H9 (cell line): ENCODE data around the gene MKRN2OS. TPM values are rescaled to one million over a fixed set of nuclear protein-coding genes. Genes with fewer than 3 reads are reported as not detected.

ENCODE experiments used
- DNase-seq: peaks from one replicate; pipeline ENCODE4 v3.0.0-alpha.2; 2017
- H2AFZ ChIP-seq: one replicate; pipeline ENCODE4 v1.6.1; 2013; ENCODE audit warnings: mild to moderate bottlenecking, low read length, control low read depth, moderate library complexity
- H2AK5ac ChIP-seq: 2 replicates; pipeline ENCODE4 v1.6.1; 2013; ENCODE audit warnings: low read length, control low read depth, mixed read lengths; ENCODE audit not compliant: insufficient read length
- H2BK120ac ChIP-seq: one replicate; pipeline ENCODE4 v1.6.1; 2013; ENCODE audit warnings: low read depth, mild to moderate bottlenecking, low read length, control low read depth, inconsistent platforms; ENCODE audit not compliant: poor library complexity, severe bottlenecking
- H2BK12ac ChIP-seq: 2 replicates; pipeline ENCODE4 v1.6.1; 2013; ENCODE audit warnings: low read length, control low read depth, mixed read lengths, low read depth; ENCODE audit not compliant: insufficient read length
- H2BK15ac ChIP-seq: 2 replicates; pipeline ENCODE4 v1.6.1; 2013; ENCODE audit warnings: low read depth, low read length, control low read depth
- H2BK20ac ChIP-seq: one replicate; pipeline ENCODE4 v1.6.1; 2013; ENCODE audit warnings: low read depth, mild to moderate bottlenecking, low read length, control low read depth, inconsistent platforms; ENCODE audit not compliant: poor library complexity, severe bottlenecking
- H2BK5ac ChIP-seq: 2 replicates; pipeline ENCODE4 v1.6.1; 2013; ENCODE audit warnings: low read length, control low read depth, mixed read lengths; ENCODE audit not compliant: insufficient read length
- H3K14ac ChIP-seq: 2 replicates; pipeline ENCODE4 v1.6.1; 2013; ENCODE audit warnings: low read length, control low read depth; ENCODE audit not compliant: insufficient read depth
- H3K18ac ChIP-seq: 2 replicates; pipeline ENCODE4 v1.6.1; 2013; ENCODE audit warnings: low read depth, mild to moderate bottlenecking, mixed read lengths, low read length, control low read depth; ENCODE audit not compliant: insufficient read length
- H3K23ac ChIP-seq: 2 replicates; pipeline ENCODE4 v1.6.1; 2013; ENCODE audit warnings: low read length, control low read depth, mixed read lengths, low read depth; ENCODE audit not compliant: insufficient read length
- H3K23me2 ChIP-seq: 2 replicates; pipeline ENCODE4 v1.6.1; 2013; ENCODE audit warnings: low read depth, mild to moderate bottlenecking, mixed read lengths, low read length, control low read depth; ENCODE audit not compliant: insufficient read length, poor library complexity, severe bottlenecking
- H3K27ac ChIP-seq: 2 replicates; pipeline ENCODE4 v1.5.1; 2013; ENCODE audit warnings: low read length, control low read depth, mixed read lengths, low read depth; ENCODE audit not compliant: insufficient read length
- H3K27me3 ChIP-seq: 2 replicates; pipeline ENCODE4 v1.6.1; 2013; ENCODE audit warnings: low read length, control low read depth, inconsistent platforms; ENCODE audit not compliant: insufficient read depth
- H3K4ac ChIP-seq: 2 replicates; pipeline ENCODE4 v1.6.1; 2013; ENCODE audit warnings: low read depth, mild to moderate bottlenecking, control low read depth, inconsistent platforms, low read length, moderate library complexity
- H3K4me1 ChIP-seq: 2 replicates; pipeline ENCODE4 v1.6.1; 2013; ENCODE audit warnings: low read length, control low read depth, inconsistent platforms; ENCODE audit not compliant: insufficient read depth
- H3K4me2 ChIP-seq: 2 replicates; pipeline ENCODE4 v1.6.1; 2013; ENCODE audit warnings: low read length, control low read depth, mixed read lengths; ENCODE audit not compliant: insufficient read length, insufficient read depth
- H3K56ac ChIP-seq: 2 replicates; pipeline ENCODE4 v1.6.1; 2013; ENCODE audit warnings: low read depth, mild to moderate bottlenecking, mixed read lengths, low read length, control low read depth; ENCODE audit not compliant: insufficient read length
- H3K79me1 ChIP-seq: 2 replicates; pipeline ENCODE4 v1.6.1; 2013; ENCODE audit warnings: low read depth, mild to moderate bottlenecking, moderate library complexity, low read length, control low read depth, inconsistent platforms; ENCODE audit not compliant: insufficient read depth, poor library complexity, severe bottlenecking
- H3K79me2 ChIP-seq: 2 replicates; pipeline ENCODE4 v1.6.1; 2013; ENCODE audit warnings: low read length, control low read depth, inconsistent platforms; ENCODE audit not compliant: insufficient read depth
- H3K9ac ChIP-seq: 2 replicates; pipeline ENCODE4 v1.6.1; 2013; ENCODE audit warnings: low read length, control low read depth, mixed read lengths; ENCODE audit not compliant: insufficient read length; ENCODE audit errors: extremely low read depth
- H3K9me3 ChIP-seq: one replicate; pipeline ENCODE4 v1.6.1; 2013; ENCODE audit warnings: low read depth, low read length, inconsistent platforms; ENCODE audit not compliant: control insufficient read depth
- H3T11ph ChIP-seq: one replicate; pipeline ENCODE4 v1.6.1; 2013; ENCODE audit warnings: mild to moderate bottlenecking, low read length, control low read depth, inconsistent platforms
- H4K20me1 ChIP-seq: one replicate; pipeline ENCODE4 v1.6.1; 2013; ENCODE audit not compliant: control insufficient read depth, insufficient read length, insufficient read depth
- H4K5ac ChIP-seq: 2 replicates; pipeline ENCODE4 v1.6.1; 2013; ENCODE audit warnings: low read depth, mild to moderate bottlenecking, mixed read lengths, low read length, control low read depth; ENCODE audit not compliant: insufficient read length
- H4K8ac ChIP-seq: replicated peaks from 2 replicates; pipeline ENCODE4 v1.6.1; 2013; ENCODE audit warnings: low read length, control low read depth, mixed read lengths, low read depth; ENCODE audit not compliant: insufficient read length
- H4K91ac ChIP-seq: 2 replicates; pipeline ENCODE4 v1.6.1; 2013; ENCODE audit warnings: low read depth, mild to moderate bottlenecking, moderate library complexity, mixed read lengths, low read length, control low read depth; ENCODE audit not compliant: insufficient read length
- H3K27ac Mint-ChIP-seq, 3 experiments: 2 replicates in 2 of 3; 3 replicates in 1 of 3; pipeline ENCODE4 v1.8.0; 2020 to 2021; ENCODE audit warnings: mixed read lengths in 3 of 3, mild to moderate bottlenecking in 1 of 3, moderate library complexity in 1 of 3
- H3K27me3 Mint-ChIP-seq: 2 replicates; pipeline ENCODE4 v1.8.0; 2021; ENCODE audit warnings: low read depth, mild to moderate bottlenecking, moderate library complexity, mixed read lengths
- H3K36me3 Mint-ChIP-seq, 3 experiments: 2 replicates in 2 of 3; 3 replicates in 1 of 3; pipeline ENCODE4 v1.8.0; 2020 to 2021; ENCODE audit warnings: low read depth in 3 of 3, mixed read lengths in 3 of 3; ENCODE audit not compliant: insufficient read depth in 1 of 3
- H3K4me1 Mint-ChIP-seq, 2 experiments: 2 replicates each; pipeline ENCODE4 v1.8.0; 2020; ENCODE audit warnings: mixed read lengths in 2 of 2
- H3K4me3 Mint-ChIP-seq, 2 experiments: 2 replicates in 1 of 2; 3 replicates in 1 of 2; pipeline ENCODE4 v1.8.0; 2020 to 2021; ENCODE audit warnings: mild to moderate bottlenecking in 2 of 2, mixed read lengths in 2 of 2, moderate library complexity in 1 of 2
- H3K9me3 Mint-ChIP-seq, 2 experiments: 2 replicates in 1 of 2; 3 replicates in 1 of 2; pipeline ENCODE4 v1.8.0; 2020; ENCODE audit warnings: mild to moderate bottlenecking in 2 of 2, mixed read lengths in 2 of 2, moderate library complexity in 1 of 2
- CTCF ChIP-seq: fragments of 200-600 bp; sonication (generic); conservative IDR thresholded peaks from 3 replicates; pipeline ENCODE4 v1.8.0; 2021; ENCODE audit warnings: antibody characterized with exemption, mild to moderate bottlenecking
- WGBS: extraction: QIAGEN DNeasy Blood & Tissue Kit; methylation state at CpG from one replicate; pipeline ENCODE4 v1.1.7; 2013; ENCODE audit warnings: missing lambda C conversion rate, low lambda C conversion rate, mixed read lengths; ENCODE audit not compliant: insufficient read length; ENCODE audit errors: extremely low coverage; 5-methylcytosine and 5-hydroxymethylcytosine counted together
- total RNA-seq: library from RNA; stranded (reverse); gene quantifications from 2 replicates; pipeline ENCODE4 v1.2.1, GENCODE V29; 2021

Gene MKRN2OS
- total RNA-seq, 1 experiment from 2014 or later, result 0.44 TPM

DNA sequence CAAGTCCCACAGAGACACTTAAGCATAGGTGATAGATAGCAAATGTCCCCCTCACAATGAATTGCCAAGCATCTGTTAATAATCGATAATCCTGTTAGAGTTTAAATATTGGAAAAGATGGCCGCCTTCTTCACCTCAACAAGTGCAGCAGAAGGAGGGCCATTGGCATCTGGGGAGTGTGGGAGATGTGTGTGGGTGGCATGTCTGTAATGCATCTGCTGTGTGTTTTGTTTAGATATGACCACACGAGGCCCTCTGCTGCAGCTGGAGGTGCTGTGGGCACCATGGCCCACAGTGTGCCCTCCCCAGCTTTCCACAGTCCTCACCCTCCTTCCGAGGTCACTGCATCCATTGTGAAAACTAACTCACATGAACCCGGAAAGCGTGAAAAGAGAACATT lies 24.5 kb upstream of the MKRN2OS start:
- no peak overlapping the region for H4K5ac ChIP-seq
- no peak overlapping the region for H3K14ac ChIP-seq
- no peak for TF ChIP-seq CTCF
- peaks cover 6 to 7% of the 10 kb centered on the region in 2 experiments for H3K4me1 Mint-ChIP-seq
- no peak overlapping the region for H3K56ac ChIP-seq
- no peaks in the 10 kb centered on the region for H3K23me2 ChIP-seq
- peak overlapping the region in 1 of 3 experiments; percentile 80; a peak in 1 of 7 replicates for H3K27ac Mint-ChIP-seq
- no peak overlapping the region for H4K91ac ChIP-seq
- no peak overlapping the region for H2BK5ac ChIP-seq
- no peak overlapping the region for H2AK5ac ChIP-seq
- H3K27me3 ChIP-seq, result no peaks in the 10 kb centered on the region
- H3K4me2 ChIP-seq, result no peak overlapping the region
- H3T11ph ChIP-seq, result no peak overlapping the region
- H3K36me3 Mint-ChIP-seq, result peaks cover 39 to 54% (median 52%) of the 10 kb centered on the region in 3 experiments; a peak in 6 of 7 replicates
- no peaks in the 10 kb centered on the region for H4K20me1 ChIP-seq
- H2BK12ac ChIP-seq, result no peak overlapping the region
- H3K79me1 ChIP-seq, result peaks cover 3% of the 10 kb centered on the region
- DNase-seq, result no peak
- H3K4me3 Mint-ChIP-seq, result no peak overlapping the region
- no peak overlapping the region for H2BK120ac ChIP-seq
- H3K18ac ChIP-seq, result no peak overlapping the region
- H4K8ac ChIP-seq, result no peak overlapping the region
- no peak overlapping the region for H2BK20ac ChIP-seq
- H3K4ac ChIP-seq, result no peak overlapping the region
- H2AFZ ChIP-seq, result no peak overlapping the region
- no peak overlapping the region for H3K27ac ChIP-seq
- H3K9me3 ChIP-seq, result no peaks in the 10 kb centered on the region
- no peak overlapping the region for H3K23ac ChIP-seq
- H3K4me1 ChIP-seq, result no peaks in the 10 kb centered on the region
- H3K9me3 Mint-ChIP-seq, result no peaks in the 10 kb centered on the region
- H3K9ac ChIP-seq, result no peak overlapping the region
- H3K27me3 Mint-ChIP-seq, result no peaks in the 10 kb centered on the region
- peaks cover 9% of the 10 kb centered on the region; the same call in 1 of the 2 replicates for H3K79me2 ChIP-seq
- WGBS, result no CpG with 5 or more reads among the region's 6 CpGs
- H2BK15ac ChIP-seq, result no peak overlapping the region
